ENCODE measurements around the gene USP34. TPM values are rescaled to one million over a fixed set of nuclear protein-coding genes. Genes with fewer than 3 reads are reported as not detected.

USP34 gene
- total and polyA plus RNA-seq, 2 experiments from 2014 or later = 81.8 to 157 TPM

DNA sequence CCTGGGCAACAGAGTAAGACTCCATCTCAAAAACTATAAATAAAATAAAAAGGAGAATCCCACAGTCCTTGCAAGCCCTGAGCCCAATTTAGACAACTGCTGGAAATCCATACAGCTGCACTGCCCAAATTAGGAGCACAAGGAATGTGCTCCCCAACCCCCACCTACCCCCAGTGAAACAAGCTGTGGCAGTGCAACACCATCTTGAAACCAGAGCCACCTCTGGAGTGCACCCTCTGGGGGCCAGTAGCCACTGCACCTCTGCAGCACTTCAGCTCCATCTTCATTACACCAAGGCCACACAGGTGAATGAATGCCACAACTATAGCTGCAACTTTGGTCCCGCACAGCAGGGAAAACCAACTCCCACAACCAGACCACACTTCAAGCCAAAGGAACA, 37.3 kb downstream of the USP34 start:
- peaks cover 45% of the 10 kb centered on the region for H4K20me1 ChIP-seq (replicated peaks; ENCODE audit: insufficient read depth)
- DNase-seq (ENCODE audit: low spot score) (peak; percentile 44), ATAC-seq (peak; percentile 78)
- no peak overlapping the region for H2AFZ ChIP-seq
- H3K4me3 Mint-ChIP-seq = no peak overlapping the region
- H3K27me3 Mint-ChIP-seq (ENCODE audit: insufficient read depth, low read depth, poor library complexity) = peaks cover 2% of the 10 kb centered on the region
- H3K27ac ChIP-seq (ENCODE audit: low read depth) = peak overlapping the region; percentile 29; the same call in 1 of the 2 replicates
- H3K27ac Mint-ChIP-seq = peak overlapping the region; percentile 33; the same call in 1 of the 2 replicates
- H3K4me3 ChIP-seq = no peak overlapping the region
- TF ChIP-seq, protein P1, sequence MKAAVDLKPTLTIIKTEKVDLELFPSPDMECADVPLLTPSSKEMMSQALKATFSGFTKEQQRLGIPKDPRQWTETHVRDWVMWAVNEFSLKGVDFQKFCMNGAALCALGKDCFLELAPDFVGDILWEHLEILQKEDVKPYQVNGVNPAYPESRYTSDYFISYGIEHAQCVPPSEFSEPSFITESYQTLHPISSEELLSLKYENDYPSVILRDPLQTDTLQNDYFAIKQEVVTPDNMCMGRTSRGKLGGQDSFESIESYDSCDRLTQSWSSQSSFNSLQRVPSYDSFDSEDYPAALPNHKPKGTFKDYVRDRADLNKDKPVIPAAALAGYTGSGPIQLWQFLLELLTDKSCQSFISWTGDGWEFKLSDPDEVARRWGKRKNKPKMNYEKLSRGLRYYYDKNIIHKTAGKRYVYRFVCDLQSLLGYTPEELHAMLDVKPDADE (IDR thresholded peaks at IDR 0.05) = no peak
- TF ChIP-seq EZH2 (IDR thresholded peaks at IDR 0.05; ENCODE audit: low read depth, unreplicated experiment) = no peak
- TF ChIP-seq, protein P2, sequence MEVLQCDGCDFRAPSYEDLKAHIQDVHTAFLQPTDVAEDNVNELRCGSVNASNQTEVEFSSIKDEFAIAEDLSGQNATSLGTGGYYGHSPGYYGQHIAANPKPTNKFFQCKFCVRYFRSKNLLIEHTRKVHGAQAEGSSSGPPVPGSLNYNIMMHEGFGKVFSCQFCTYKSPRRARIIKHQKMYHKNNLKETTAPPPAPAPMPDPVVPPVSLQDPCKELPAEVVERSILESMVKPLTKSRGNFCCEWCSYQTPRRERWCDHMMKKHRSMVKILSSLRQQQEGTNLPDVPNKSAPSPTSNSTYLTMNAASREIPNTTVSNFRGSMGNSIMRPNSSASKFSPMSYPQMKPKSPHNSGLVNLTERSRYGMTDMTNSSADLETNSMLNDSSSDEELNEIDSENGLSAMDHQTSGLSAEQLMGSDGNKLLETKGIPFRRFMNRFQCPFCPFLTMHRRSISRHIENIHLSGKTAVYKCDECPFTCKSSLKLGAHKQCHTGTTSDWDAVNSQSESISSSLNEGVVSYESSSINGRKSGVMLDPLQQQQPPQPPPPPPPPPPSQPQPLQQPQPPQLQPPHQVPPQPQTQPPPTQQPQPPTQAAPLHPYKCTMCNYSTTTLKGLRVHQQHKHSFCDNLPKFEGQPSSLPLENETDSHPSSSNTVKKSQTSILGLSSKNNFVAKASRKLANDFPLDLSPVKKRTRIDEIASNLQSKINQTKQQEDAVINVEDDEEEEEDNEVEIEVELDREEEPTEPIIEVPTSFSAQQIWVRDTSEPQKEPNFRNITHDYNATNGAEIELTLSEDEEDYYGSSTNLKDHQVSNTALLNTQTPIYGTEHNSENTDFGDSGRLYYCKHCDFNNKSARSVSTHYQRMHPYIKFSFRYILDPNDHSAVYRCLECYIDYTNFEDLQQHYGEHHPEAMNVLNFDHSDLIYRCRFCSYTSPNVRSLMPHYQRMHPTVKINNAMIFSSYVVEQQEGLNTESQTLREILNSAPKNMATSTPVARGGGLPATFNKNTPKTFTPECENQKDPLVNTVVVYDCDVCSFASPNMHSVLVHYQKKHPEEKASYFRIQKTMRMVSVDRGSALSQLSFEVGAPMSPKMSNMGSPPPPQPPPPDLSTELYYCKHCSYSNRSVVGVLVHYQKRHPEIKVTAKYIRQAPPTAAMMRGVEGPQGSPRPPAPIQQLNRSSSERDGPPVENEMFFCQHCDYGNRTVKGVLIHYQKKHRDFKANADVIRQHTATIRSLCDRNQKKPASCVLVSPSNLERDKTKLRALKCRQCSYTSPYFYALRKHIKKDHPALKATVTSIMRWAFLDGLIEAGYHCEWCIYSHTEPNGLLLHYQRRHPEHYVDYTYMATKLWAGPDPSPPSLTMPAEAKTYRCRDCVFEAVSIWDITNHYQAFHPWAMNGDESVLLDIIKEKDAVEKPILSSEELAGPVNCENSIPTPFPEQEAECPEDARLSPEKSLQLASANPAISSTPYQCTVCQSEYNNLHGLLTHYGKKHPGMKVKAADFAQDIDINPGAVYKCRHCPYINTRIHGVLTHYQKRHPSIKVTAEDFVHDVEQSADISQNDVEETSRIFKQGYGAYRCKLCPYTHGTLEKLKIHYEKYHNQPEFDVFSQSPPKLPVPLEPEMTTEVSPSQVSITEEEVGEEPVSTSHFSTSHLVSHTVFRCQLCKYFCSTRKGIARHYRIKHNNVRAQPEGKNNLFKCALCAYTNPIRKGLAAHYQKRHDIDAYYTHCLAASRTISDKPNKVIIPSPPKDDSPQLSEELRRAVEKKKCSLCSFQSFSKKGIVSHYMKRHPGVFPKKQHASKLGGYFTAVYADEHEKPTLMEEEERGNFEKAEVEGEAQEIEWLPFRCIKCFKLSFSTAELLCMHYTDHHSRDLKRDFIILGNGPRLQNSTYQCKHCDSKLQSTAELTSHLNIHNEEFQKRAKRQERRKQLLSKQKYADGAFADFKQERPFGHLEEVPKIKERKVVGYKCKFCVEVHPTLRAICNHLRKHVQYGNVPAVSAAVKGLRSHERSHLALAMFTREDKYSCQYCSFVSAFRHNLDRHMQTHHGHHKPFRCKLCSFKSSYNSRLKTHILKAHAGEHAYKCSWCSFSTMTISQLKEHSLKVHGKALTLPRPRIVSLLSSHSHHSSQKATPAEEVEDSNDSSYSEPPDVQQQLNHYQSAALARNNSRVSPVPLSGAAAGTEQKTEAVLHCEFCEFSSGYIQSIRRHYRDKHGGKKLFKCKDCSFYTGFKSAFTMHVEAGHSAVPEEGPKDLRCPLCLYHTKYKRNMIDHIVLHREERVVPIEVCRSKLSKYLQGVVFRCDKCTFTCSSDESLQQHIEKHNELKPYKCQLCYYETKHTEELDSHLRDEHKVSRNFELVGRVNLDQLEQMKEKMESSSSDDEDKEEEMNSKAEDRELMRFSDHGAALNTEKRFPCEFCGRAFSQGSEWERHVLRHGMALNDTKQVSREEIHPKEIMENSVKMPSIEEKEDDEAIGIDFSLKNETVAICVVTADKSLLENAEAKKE (CRISPR knock-in tag; IDR thresholded peaks at IDR 0.05) = no peak
- TF ChIP-seq, protein P3, sequence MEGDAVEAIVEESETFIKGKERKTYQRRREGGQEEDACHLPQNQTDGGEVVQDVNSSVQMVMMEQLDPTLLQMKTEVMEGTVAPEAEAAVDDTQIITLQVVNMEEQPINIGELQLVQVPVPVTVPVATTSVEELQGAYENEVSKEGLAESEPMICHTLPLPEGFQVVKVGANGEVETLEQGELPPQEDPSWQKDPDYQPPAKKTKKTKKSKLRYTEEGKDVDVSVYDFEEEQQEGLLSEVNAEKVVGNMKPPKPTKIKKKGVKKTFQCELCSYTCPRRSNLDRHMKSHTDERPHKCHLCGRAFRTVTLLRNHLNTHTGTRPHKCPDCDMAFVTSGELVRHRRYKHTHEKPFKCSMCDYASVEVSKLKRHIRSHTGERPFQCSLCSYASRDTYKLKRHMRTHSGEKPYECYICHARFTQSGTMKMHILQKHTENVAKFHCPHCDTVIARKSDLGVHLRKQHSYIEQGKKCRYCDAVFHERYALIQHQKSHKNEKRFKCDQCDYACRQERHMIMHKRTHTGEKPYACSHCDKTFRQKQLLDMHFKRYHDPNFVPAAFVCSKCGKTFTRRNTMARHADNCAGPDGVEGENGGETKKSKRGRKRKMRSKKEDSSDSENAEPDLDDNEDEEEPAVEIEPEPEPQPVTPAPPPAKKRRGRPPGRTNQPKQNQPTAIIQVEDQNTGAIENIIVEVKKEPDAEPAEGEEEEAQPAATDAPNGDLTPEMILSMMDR (conservative IDR thresholded peaks at IDR 0.05; ENCODE audit: low read depth in 2 of 2) = 0 out of 4 replicates have a peak, but pooled peaks of 1 of the 2 experiments have one; percentile 10
- no peak for TF ChIP-seq ZNF114 (CRISPR knock-in tag; IDR thresholded peaks at IDR 0.05)
- no peak for TF ChIP-seq EZH2phosphoT487 (IDR thresholded peaks at IDR 0.05; ENCODE audit: unreplicated experiment)
- TF ChIP-seq NANOG (IDR thresholded peaks at IDR 0.05; ENCODE audit: borderline replicate concordance) = no peak
- TF ChIP-seq, protein P4, sequence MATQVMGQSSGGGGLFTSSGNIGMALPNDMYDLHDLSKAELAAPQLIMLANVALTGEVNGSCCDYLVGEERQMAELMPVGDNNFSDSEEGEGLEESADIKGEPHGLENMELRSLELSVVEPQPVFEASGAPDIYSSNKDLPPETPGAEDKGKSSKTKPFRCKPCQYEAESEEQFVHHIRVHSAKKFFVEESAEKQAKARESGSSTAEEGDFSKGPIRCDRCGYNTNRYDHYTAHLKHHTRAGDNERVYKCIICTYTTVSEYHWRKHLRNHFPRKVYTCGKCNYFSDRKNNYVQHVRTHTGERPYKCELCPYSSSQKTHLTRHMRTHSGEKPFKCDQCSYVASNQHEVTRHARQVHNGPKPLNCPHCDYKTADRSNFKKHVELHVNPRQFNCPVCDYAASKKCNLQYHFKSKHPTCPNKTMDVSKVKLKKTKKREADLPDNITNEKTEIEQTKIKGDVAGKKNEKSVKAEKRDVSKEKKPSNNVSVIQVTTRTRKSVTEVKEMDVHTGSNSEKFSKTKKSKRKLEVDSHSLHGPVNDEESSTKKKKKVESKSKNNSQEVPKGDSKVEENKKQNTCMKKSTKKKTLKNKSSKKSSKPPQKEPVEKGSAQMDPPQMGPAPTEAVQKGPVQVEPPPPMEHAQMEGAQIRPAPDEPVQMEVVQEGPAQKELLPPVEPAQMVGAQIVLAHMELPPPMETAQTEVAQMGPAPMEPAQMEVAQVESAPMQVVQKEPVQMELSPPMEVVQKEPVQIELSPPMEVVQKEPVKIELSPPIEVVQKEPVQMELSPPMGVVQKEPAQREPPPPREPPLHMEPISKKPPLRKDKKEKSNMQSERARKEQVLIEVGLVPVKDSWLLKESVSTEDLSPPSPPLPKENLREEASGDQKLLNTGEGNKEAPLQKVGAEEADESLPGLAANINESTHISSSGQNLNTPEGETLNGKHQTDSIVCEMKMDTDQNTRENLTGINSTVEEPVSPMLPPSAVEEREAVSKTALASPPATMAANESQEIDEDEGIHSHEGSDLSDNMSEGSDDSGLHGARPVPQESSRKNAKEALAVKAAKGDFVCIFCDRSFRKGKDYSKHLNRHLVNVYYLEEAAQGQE (IDR thresholded peaks at IDR 0.05; ENCODE audit: unreplicated experiment) = no peak
- peaks cover 3% of the 10 kb centered on the region; the same call in 1 of the 2 replicates for H3K4me1 ChIP-seq (ENCODE audit: insufficient read depth)
- H3K79me2 ChIP-seq (replicated peaks; ENCODE audit: insufficient read depth) = peaks cover 100% of the 10 kb centered on the region
- H3K27me3 ChIP-seq (ENCODE audit: insufficient read depth) = no peaks in the 10 kb centered on the region
- no peaks in the 10 kb centered on the region; the same call in 1 of the 2 replicates for H3K9me2 ChIP-seq (ENCODE audit: insufficient read depth)
- peaks cover 14% of the 10 kb centered on the region for H3K36me3 Mint-ChIP-seq (ENCODE audit: low read depth)
- no peaks in the 10 kb centered on the region for H3F3A ChIP-seq (replicated peaks; ENCODE audit: low read depth)
- H3K36me3 ChIP-seq (ENCODE audit: insufficient read depth) = no peaks in the 10 kb centered on the region
- peaks cover 27% of the 10 kb centered on the region for H3K4me1 Mint-ChIP-seq
- no peaks in the 10 kb centered on the region for H3K9me3 Mint-ChIP-seq
- H3K4me2 ChIP-seq = no peak overlapping the region
